GM12875 (cell line): Measurements from ENCODE around the gene ESM1.

Experiments
- H3K4me3 ChIP-seq: one replicate; pipeline ENCODE4 v1.5.1; 2011; ENCODE audit warnings: low read depth, low read length, control low read depth
- CTCF ChIP-seq: IDR thresholded peaks from 2 replicates; pipeline ENCODE4 v1.5.1; 2011; ENCODE audit warnings: low read depth, mild to moderate bottlenecking, control low read depth, inconsistent platforms, low read length, moderate library complexity, borderline replicate concordance; ENCODE audit not compliant: insufficient read depth

ESM1 gene

GRCh38 chr5:54936201-54936600 is 49.2 kb downstream of the ESM1 start:
- no peak for TF ChIP-seq CTCF
- H3K4me3 ChIP-seq: no peak overlapping the region

- TF ChIP-seq CTCF: no peak
- no peak overlapping the region for H3K4me3 ChIP-seq
Observed at GRCh38 chr5:54932789-54933188, 52.6 kb downstream of the ESM1 start.

- no peak for TF ChIP-seq CTCF
- H3K4me3 ChIP-seq: no peak overlapping the region
Observed at GRCh38 chr5:54930736-54931135, 54.7 kb downstream of the ESM1 start.
